K562 (cell line): ENCODE results near the gene STX1A. TPM values are rescaled to one million over a fixed set of nuclear protein-coding genes. Genes with fewer than 3 reads are reported as not detected.

Experiments
- ARID1B ChIP-seq: fragments of 450-650 bp; IDR thresholded peaks from 2 replicates; pipeline ENCODE4 v1.6.1; 2016; ENCODE audit warnings: antibody characterized with exemption, mild to moderate bottlenecking, inconsistent platforms
- ARNT ChIP-seq, 2 experiments: fragments of 450-650 bp; IDR thresholded peaks; 2 replicates each; pipeline ENCODE4 v1.6.1; 2016; ENCODE audit warnings: mild to moderate bottlenecking in 1 of 2
- CTBP1 ChIP-seq: fragments of 450-650 bp; IDR thresholded peaks from 2 replicates; pipeline ENCODE4 v1.6.1; 2016; ENCODE audit warnings: borderline replicate concordance
- ELF4 ChIP-seq: fragments of 450-650 bp; formaldehyde crosslinking; IDR thresholded peaks from 2 replicates; pipeline ENCODE4 v1.4.0; 2022; ENCODE audit warnings: missing genetic modification characterization
- MGA ChIP-seq: fragments of 450-650 bp; IDR thresholded peaks from 2 replicates; pipeline ENCODE4 v1.6.1; 2016; ENCODE audit warnings: mild to moderate bottlenecking, moderate library complexity
- NCOR1 ChIP-seq: fragments of 450-650 bp; IDR thresholded peaks from 2 replicates; pipeline ENCODE4 v1.6.1; 2016; ENCODE audit warnings: mild to moderate bottlenecking, moderate library complexity
- PPARD ChIP-seq: fragments of 250-450 bp; sonication (Bioruptor Pico); IDR thresholded peaks from 2 replicates; pipeline ENCODE4 v1.8.0; 2022; ENCODE audit warnings: inconsistent platforms, mild to moderate bottlenecking, moderate library complexity
- RFX7 ChIP-seq: fragments of 250-450 bp; sonication (Bioruptor Pico); IDR thresholded peaks from 2 replicates; pipeline ENCODE4 v1.5.1; 2021; ENCODE audit warnings: mild to moderate bottlenecking
- SIX5 ChIP-seq, 2 experiments: IDR thresholded peaks; 2 replicates each; pipeline ENCODE4 v1.6.1; 2011; ENCODE audit warnings: low read length in 2 of 2, borderline replicate concordance in 1 of 2, low read depth in 1 of 2, mild to moderate bottlenecking in 1 of 2, moderate library complexity in 1 of 2; ENCODE audit not compliant: insufficient read depth in 1 of 2
- SMAD2 ChIP-seq: fragments of 150-350 bp; IDR thresholded peaks from 2 replicates; pipeline ENCODE4 v1.6.1; 2014; ENCODE audit warnings: low read depth, mild to moderate bottlenecking, low read length
- SMARCB1 ChIP-seq: IDR thresholded peaks from 2 replicates; pipeline ENCODE4 v1.6.1; 2011; ENCODE audit warnings: improper control_type of control experiment, low read depth; ENCODE audit not compliant: insufficient read length
- SNRNP70 ChIP-seq: fragments of 200-400 bp; formaldehyde crosslinking; optimal IDR thresholded peaks from 2 replicates; pipeline ENCODE3; 2017; ENCODE audit warnings: low read depth, low read length
- SRSF7 ChIP-seq: fragments of 200-400 bp; formaldehyde crosslinking; optimal IDR thresholded peaks from 2 replicates; pipeline ENCODE3; 2017; ENCODE audit warnings: mild to moderate bottlenecking, low read depth, low read length
- THAP7 ChIP-seq: fragments of 250-450 bp; sonication (Bioruptor Pico); IDR thresholded peaks from 2 replicates; pipeline ENCODE4 v1.5.0; 2021
- VEZF1 ChIP-seq: fragments of 200-800 bp; sonication (Bioruptor generic); IDR thresholded peaks from 2 replicates; pipeline ENCODE4 v1.6.1; 2017; ENCODE audit warnings: missing genetic modification characterization, missing compliant biosample characterization
- ZNF140 ChIP-seq: fragments of 250-450 bp; sonication (Bioruptor Pico); IDR thresholded peaks from 2 replicates; pipeline ENCODE4 v1.8.0; 2021; ENCODE audit warnings: moderate library complexity, mild to moderate bottlenecking, inconsistent platforms
- ZSCAN29 ChIP-seq: fragments of 450-650 bp; IDR thresholded peaks from 2 replicates; pipeline ENCODE4 v1.6.1; 2017
- polyA plus RNA-seq, 8 experiments: library from polyadenylated mRNA; depleted of rRNA in 4 of 8; stranded (reverse) in 5 of 8; unstranded in 3 of 8; fragments of >200 nt; fragmentation: Nextera tagmentation in 2 of 8; fragmentation: Illumina TruSeq in 1 of 8; extraction: Ambion mirVana in 2 of 8; extraction: Trizol in 1 of 8; gene quantifications; 2 replicates each; pipeline versions ENCODE4 v1.2.1 to v1.2.3, GENCODE V29; 2011 to 2014; ENCODE audit warnings: inconsistent platforms in 1 of 8, missing spikeins in 1 of 8
- total RNA-seq, 7 experiments: library from RNA; depleted of rRNA in 6 of 7; stranded (reverse); fragments of >200 nt in 6 of 7; fragmentation: Illumina TruSeq in 2 of 7; extraction: Trizol in 2 of 7; gene quantifications; 2 replicates each; pipeline versions ENCODE4 v1.2.1 to v1.2.3, GENCODE V29; 2011 to 2021; ENCODE audit warnings: low replicate concordance in 1 of 7

STX1A gene
- total and polyA plus RNA-seq, 9 of the 15 experiments (the other 6 are each of a cell fraction or from before 2014, with no cell fraction given): 0.04 to 15.1 (median 6.3) TPM

GRCh38 chr7:73730485-73730884, 11.0 kb upstream of the STX1A start (continued):
- TF ChIP-seq MGA (no peak), PPARD (CRISPR knock-in tag) (no peak), SNRNP70 (no peak), SMAD2 (no peak), RFX7 (CRISPR knock-in tag) (no peak), CTBP1 (peak; percentile 61), VEZF1 (0 out of 2 replicates have a peak, but pooled peaks have one; percentile 20), ARNT (IDR thresholded peaks at IDR 0.05) (no peak), SMARCB1 (no peak), ZSCAN29 (no peak), SIX5 (IDR thresholded peaks at IDR 0.05; ENCODE audit: borderline replicate concordance in 1 of 2, insufficient read depth in 1 of 2, low read depth in 1 of 2, low read length in 2 of 2) (no peak), ARID1B (peak; percentile 77), NCOR1 (peak; percentile 45; the same call in 1 of the 2 replicates), ZNF140 (no peak), ELF4 (0 out of 2 replicates have a peak, but pooled peaks have one; percentile 22), SRSF7 (no peak), THAP7 (no peak)
